ENCODE measurements around the gene MAPKBP1. TPM values are rescaled to one million over a fixed set of nuclear protein-coding genes. Genes with fewer than 3 reads are reported as not detected.
"Not testable (repeated sequence)": the region's sequence is repeated elsewhere in the genome, so short reads cannot be mapped to it uniquely, and the experiment has no call there.

MAPKBP1 gene
- total RNA-seq = 10 to 100 TPM; 18.4 to 46.9 (median 38.9) TPM
- polyA plus RNA-seq = 10 to 100 TPM; 10.6 to 18.7 TPM
- long read RNA-seq, donor 1, partial matches to known transcripts = 47 of 54 reads
- long read RNA-seq, donor 1, other reads (novel, unspliced or antisense) = 7 of 54 reads
- long read RNA-seq, donor 2, partial matches to known transcripts = 0 of 1 reads
- long read RNA-seq, donor 2, other reads (novel, unspliced or antisense) = 0 of 1 reads
- long read RNA-seq, donor 3, full-length matches to known transcripts = 2 of 27 reads
- long read RNA-seq, donor 3, partial matches to known transcripts = 14 of 27 reads
- long read RNA-seq, donor 3, other reads (novel, unspliced or antisense) = 11 of 27 reads

- intact Hi-C loops (cut with DNase I) = loop anchor here in 2 of 4 donors (5.0 to 10.0 kb wide), 2 partner anchors 38 to 141 kb away; no protein-coding TSS in a partner anchor
- peaks cover 20% of the 10 kb centered on the region for H3K4me1 ChIP-seq (ENCODE audit: insufficient read depth)
- no peaks in the 10 kb centered on the region for H3K36me3 ChIP-seq
Observed at GRCh38 chr15:41774062-41774881, at the start of gene MAPKBP1. TSS of gene MAPKBP1 (plus strand) at chr15:41774484. CDS start at chr15:41775276, 792 bp downstream.

DNA sequence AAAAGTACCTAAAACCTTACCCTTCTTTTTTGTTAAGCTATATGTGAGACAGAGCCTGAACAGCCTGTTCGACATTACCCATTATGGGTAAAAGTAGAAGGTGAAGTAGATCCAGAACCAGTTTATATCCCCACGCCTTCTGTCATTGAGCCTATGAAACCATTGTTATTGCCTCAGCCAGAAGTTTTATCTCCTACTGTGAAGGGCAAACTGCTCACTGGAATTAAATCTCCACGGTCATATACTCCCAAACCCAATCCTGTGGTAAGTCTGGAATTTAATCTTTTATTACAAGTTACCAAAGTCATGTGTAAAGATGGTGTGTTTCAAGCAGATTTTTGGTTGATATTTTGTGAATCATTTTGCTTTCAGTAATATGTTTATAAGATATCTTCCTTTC lies 47.1 kb upstream of the MAPKBP1 start:
- TF ChIP-seq EP300 (IDR thresholded peaks at IDR 0.05) (no peak), POLR2A (IDR thresholded peaks at IDR 0.05) (no peak), CTCF (IDR thresholded peaks at IDR 0.05) (no peak)
- WGBS, 3 donors = 36 to 57% (median 42%) methylated on average over 3 of the region's 3 CpGs
- Histone ChIP-seq H3K27ac (no peak overlapping the region), H3K9me3 (no peaks in the 10 kb centered on the region), H3K4me3 (no peak overlapping the region), H3K4me1 (ENCODE audit: insufficient read depth) (peaks cover 1% of the 10 kb centered on the region), H3K27me3 (no peaks in the 10 kb centered on the region), H3K36me3 (no peaks in the 10 kb centered on the region)
- no peak for DNase-seq
- intact Hi-C loops (cut with DNase I) = no loop called here

More at GRCh38 chr15:41774062-41774881, at the start of gene MAPKBP1:
- Histone ChIP-seq H3K27me3 (no peaks in the 10 kb centered on the region), H3K4me3 (peak within 1 kb of the TSS; percentile 64), H3K9me3 (no peaks in the 10 kb centered on the region), H3K27ac (peak within 1 kb of the TSS; percentile 70 to 80)
- 0 to 1% (median 0%) methylated on average over 53 to 62 of the region's 62 CpGs for WGBS, 3 donors
- peak; percentile 96 to 98 (median 97) for DNase-seq
- TF ChIP-seq POLR2A (IDR thresholded peaks at IDR 0.05) (peak; percentile 60), EP300 (IDR thresholded peaks at IDR 0.05) (no peak), CTCF (IDR thresholded peaks at IDR 0.05) (peak; percentile 40 to 87 (median 84))

DNA sequence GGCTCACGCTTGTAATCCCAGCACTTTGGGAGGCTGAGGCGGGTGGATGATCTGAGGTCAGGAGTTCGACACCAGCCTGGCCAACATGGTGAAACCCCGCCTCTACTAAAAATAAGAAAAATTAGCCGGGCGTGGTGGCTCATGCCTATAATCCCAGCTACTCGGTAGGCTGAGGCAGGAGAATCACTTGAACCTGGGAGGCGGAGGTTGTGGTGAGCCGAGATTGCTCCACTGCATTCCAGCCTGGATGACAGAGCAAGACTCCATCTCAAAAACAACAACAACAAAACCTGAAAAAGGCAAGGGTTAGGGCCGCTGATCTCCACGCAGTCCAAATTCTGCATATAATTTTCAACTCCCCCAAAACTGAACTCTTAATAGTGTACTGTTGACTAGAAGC lies 46.2 kb upstream of the MAPKBP1 start:
- H3K4me3 ChIP-seq; DNase-seq; H3K9me3 ChIP-seq; intact Hi-C loops (cut with DNase I); H3K36me3 ChIP-seq; H3K27me3 ChIP-seq; H3K27ac ChIP-seq; H3K4me1 ChIP-seq (ENCODE audit: insufficient read depth): not testable (repeated sequence)
- 91 to 94% (median 92%) methylated on average over 11 of the region's 11 CpGs for WGBS, 3 donors

GRCh38 chr15:41730543-41730942 lies 43.7 kb upstream of the MAPKBP1 start:
- TF ChIP-seq POLR2A (IDR thresholded peaks at IDR 0.05) (no peak), CTCF (IDR thresholded peaks at IDR 0.05) (no peak), EP300 (IDR thresholded peaks at IDR 0.05) (no peak)
- Histone ChIP-seq H3K27me3 (no peaks in the 10 kb centered on the region), H3K4me1 (ENCODE audit: insufficient read depth) (peaks cover 1% of the 10 kb centered on the region), H3K9me3 (no peaks in the 10 kb centered on the region), H3K27ac (no peak overlapping the region), H3K4me3 (no peak overlapping the region), H3K36me3 (no peaks in the 10 kb centered on the region)
- intact Hi-C loops (cut with DNase I) = no loop called here
- 79 to 82% (median 80%) methylated on average over 4 of the region's 4 CpGs for WGBS, 3 donors
- DNase-seq = no peak
